HG02885 (cell line): ENCODE measurements around the gene NOP10.

Source experiments
- ATAC-seq: cut with Tn5 transposase; IDR thresholded peaks from one replicate; pipeline ENCODE4 v1.9.1; 2021; ENCODE audit warnings: mild to moderate bottlenecking; ENCODE audit not compliant: unreplicated experiment, poor library complexity

Gene NOP10

DNA sequence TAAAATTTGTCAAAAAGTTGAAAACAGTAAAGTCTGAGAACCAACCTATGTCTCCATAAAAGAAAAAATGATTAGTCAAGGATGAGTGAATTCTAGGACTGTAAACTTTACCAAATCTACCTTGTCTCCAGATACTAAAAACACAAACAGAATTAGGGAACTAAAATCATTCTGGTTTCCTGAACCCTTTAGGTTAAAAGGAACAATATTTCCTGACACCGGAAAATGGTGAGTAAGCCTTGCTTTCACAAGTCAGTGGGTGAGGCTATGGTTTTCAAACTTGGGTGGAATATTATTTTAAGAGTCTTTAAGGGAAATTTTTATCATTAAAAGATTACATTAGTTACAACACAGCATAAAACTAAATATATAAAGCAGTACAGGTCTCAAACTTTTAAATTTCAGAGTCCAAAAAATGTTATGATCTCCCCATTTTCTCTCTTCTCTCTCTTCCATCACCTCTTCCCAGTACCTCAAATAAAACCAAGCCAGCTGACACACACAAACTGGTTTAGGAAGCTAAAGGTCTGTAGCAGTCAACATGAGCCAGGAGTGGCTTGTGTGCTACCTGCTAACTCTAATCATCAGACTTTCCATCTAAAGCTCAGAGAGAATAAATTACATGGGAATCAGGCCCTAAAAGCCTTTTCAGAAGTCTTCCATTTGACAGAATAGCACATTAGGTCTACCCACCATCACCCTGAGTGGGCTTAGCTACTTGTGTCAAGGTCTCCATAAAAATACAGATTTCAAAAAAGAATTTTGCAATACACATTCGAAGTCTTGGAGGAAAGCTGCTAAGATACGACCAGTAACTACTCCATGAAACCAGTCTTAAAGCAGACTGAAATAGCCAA is 7.5 kb downstream of the NOP10 start:
- ATAC-seq = no peak

DNA sequence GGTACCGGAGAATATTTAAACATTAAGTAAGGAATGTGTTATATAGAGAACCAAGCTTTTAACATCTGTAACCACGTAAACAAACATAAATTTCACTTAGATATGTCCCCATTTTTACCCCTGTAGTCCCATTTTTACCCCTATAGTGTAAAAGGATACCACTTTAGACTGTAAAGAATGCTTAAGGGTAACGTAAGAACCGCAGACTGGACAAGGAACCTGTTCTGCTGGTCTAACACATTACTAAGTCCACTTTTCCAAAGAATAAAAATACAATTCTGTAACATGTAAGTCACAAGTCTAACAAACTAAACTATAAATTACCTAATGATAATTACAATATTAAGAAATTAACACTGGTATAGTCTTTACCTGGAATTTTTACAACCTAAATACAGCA is 8.3 kb downstream of the NOP10 start:
- no peak for ATAC-seq

DNA sequence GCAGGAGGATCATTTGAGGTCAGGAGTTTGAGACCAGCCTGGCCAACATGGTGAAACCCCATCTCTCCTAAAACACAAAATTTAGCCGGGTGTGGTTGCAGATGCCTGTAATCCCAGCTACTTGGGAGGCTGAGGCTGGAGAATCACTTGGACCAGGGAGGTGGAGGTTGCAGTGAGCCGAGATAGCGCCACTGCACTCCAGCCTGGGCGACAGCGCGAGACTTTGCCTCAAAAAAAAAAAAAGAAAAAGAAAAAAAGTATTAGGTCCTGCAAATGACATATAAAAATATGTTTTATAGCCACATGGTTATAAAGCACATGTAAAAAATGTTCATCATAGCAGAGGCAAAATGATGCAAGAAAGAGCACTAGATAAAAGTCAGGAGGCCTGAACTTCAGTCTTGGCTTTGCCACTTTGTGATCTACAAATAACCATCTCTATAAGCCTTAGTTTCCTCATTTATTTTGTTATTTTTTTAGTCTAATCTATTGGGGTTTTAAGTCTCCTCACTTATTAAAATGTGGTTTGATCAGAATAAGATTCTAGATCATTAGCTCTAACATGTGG is 10.3 kb downstream of the NOP10 start:
- no peak for ATAC-seq

DNA sequence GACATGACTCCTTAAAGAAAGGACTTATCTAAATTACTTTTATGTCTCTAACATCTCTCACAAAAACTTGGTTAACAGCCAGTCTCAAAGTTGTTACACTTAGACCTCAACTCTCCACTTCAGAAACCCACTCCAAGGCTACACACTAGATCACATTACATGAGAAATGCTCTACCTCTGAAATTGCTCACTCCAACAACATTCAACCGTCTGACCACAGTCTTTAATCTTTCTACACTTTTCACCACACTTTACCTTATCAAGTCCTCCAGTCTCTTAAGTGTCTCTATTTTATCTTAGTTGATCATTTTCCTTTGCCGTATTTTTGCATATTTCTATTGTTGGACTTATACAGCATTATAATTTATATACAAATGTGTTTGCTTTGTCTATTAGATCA is 11.1 kb downstream of the NOP10 start:
- ATAC-seq = no peak

DNA sequence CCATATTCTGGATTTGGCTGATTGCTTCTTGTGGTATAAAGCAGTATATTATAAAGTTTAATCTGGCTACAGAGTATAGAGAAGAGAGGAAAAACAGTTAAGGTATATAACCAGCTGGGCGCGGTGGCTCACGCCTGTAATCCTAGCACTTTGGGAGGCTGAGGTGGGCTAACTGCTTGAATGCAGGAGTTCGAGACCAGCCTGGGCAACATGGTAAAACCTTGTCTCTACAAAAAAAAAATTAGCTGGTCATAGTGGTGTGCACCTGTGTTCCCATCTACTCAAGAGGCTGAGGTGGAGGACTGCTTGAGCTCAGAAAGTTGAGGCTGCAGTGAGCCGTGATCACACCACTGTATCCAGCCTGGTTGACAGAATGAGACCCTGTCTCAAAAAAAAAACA is 12.7 kb downstream of the NOP10 start:
- ATAC-seq = no peak

DNA sequence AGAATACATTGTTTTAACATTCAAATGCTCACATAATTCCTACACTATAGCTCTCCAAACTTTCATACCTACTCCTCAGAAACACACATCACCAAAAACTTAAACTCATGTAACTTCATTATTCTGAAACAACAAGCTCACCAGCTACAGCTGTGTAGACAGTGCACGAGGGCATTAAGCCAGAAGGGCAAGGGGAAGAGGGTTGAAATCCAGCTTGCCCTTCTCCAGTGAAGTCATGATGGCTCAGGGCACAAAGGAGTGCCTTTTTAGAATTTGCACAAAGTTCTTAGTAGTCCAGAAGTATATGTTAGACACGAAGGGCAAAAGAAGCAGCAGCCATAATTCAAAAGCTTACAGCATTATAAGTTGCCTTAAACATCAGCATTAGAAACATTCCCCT is 13.9 kb downstream of the NOP10 start:
- no peak for ATAC-seq

DNA sequence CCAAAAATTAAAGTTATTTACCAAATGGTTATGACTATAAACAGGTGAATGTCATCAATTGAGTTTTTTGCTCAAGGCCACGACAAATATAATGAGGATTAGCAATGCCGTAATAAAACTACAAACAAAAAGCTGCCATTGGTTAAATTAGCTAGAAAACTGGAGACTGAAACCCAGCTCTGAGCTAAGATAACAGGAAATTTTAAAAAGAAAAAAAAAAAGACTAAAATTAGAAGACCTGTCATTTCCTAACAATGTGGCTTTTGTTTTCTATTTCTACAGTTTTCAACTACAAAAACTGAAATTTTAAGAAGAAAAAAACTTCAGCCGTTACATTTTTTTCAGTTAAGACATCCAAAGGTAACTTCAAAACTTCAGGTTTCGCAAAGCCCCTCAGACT is 15.0 kb downstream of the NOP10 start:
- peak; percentile 50 for ATAC-seq

DNA sequence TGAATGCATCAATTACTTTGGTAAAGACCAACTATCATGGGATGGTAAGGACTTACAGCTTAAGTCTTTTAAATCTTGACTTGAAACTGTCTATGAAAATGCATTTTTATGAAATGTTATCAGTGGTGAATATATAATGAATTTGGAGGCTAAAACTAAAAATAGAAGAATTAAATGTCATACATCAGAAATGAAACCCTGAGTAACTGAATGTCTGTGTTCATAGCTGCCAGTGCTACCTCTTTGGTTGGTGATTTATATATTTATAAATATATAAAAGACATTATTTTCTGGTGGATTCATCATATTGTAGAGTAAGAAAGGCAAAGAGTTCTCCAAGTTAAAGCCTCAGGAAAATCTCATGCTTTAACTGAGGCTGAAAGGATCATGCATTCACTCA is 17.6 kb downstream of the NOP10 start:
- ATAC-seq = no peak

DNA sequence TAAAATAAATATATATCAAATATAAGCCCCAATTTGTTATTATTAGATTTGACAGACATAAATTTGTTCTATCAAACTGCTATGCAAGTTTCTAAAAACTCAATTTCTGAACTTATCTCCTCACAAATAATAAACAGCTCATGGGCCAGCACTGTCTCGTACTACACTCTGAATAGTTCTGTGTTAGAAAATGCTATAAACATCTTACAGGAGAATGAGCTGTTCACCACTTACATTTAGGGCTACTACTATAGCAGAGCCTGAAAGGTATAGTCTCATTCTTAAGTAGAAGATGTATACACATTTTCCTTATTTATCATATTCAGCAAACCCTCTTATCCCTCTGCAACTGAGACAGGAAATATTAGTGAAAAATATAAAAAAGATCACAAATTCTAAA is 18.0 kb downstream of the NOP10 start:
- ATAC-seq = no peak

DNA sequence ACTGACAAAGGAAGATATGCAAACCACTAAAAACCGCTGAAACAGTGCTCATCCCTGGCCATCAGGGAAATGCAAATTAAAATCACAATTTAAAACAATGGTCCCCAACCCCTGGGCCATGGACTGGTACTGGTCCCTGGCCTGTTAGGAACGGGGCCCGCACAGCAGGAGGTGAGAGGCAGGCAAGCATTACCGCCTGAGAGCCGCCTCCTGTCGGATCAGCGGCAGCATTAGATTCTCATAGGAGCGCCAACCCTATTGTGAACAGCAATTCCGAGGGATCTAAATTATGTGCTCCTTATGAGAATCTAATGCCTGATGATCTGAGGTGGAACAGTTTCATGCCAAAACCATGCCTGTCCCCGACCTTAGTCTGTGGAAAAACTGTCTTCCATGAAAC is 19.7 kb downstream of the NOP10 start:
- ATAC-seq = no peak

DNA sequence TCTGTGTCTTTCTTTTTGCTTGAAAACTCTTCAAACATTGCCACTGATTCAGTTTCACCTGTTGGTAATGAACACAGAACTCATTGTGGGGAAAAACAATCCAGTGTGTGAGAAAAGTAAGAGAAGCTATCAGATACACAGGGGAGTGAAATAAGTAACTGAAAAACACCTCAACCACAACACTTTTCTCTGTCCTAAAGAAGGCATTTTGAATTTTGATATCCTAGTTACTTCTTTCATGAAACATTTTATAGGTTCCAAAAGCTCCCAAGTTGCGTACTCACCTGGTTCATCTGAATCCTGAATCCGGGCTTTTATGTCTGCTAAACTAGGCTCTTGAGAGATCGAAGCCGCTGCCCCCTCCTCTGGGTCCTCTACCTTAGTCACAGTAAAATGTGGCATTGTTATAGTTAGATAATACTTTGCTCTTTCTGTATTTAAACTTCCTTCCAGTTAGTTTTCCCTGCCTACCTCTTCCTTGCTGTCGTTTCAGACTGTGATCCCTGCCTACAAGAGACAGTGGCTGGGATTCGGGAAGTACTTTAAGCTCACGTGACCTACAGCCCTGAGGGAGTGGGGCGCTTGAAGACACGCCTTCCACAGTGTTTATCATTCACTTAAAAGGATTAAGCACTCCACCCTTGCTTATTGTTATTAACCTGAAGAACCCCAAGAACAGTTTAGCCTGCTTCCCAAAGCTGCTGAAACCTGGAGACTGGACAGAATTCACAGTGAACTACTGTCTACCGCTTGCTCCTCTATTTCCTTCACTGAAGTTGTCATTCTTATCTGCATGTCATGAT is 24.5 kb downstream of the NOP10 start:
- peak; percentile 75 for ATAC-seq

DNA sequence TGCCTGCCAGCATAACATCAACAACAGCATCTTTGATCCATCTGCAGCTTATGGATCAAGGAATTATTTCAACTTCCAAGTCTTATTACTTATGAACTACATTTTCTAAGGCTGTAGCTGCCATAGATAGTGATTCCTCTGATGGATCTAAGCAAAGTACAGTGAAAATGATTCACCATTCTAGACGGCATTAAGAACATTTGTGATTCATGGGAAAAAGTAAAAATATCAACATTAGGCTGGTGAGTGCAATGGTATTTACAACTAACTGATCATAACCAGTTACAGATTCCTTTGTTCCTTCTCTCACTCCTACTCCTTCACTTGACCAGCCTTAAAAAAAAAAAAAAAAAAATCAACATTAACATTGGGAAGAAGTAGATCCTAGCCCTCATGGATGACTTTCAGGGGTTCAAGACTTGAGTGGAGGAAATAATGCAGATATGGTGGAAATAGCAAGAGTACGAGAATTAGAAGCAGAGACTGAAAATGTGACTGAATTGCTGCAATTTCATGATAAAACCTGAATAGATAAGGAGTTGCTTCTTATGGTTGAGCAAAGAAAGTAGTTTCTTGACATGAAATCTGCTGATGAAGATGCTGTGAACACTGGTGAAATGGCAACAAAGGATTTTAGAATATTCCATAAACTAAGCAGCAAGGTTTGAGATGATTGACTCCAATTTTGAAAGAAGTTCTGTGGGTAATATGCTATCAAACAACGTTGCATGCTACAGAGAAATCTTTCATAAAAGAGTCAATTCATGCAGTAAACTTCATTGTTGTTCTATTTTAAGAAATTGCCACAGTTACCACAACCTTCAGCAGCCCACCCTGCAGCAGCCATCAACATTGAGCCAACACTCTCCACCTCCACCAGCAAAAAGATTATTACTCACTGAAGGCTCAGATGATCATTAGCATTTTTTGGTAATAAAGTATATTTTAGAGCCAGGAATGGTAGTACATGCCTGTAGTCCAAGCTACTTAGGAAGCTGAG is 28.1 kb downstream of the NOP10 start:
- no peak for ATAC-seq

DNA sequence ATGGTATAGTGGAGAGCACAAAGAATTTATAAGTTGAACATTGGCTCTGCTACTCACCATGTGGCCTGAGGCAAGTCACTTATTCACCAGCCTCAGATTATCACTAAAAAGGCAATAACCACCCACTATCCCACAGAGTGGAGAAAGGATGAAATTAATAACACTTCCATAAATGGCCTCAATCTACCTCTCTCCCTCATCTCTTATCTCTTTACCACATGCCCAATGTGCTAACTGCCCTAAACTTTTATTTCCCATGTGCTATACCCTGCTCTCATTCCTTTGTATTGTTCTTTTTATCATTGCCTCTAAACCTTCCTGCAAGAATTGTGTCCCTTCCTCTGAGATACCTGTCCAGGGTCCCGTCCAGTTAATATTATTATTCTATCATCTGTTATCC is 31.4 kb downstream of the NOP10 start:
- ATAC-seq = no peak

DNA sequence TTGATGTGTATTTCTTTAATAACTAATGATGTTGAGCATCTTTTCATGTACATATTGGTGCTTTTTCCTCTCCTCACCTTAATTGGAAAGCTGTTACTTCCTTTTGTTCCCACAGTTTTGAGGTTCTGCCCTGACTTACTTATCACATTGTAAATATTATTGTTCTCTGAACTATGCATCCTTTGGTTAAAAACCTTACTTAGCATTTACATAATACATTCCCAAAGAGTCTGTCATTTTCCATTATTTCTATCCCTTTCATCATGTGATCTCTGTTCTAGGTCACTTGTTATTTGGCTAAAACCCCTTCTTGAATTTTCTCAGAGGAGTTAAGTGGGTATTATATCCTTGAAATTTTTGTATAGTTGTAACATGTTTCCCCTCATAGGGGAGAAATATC is 38.3 kb downstream of the NOP10 start:
- ATAC-seq = no peak

DNA sequence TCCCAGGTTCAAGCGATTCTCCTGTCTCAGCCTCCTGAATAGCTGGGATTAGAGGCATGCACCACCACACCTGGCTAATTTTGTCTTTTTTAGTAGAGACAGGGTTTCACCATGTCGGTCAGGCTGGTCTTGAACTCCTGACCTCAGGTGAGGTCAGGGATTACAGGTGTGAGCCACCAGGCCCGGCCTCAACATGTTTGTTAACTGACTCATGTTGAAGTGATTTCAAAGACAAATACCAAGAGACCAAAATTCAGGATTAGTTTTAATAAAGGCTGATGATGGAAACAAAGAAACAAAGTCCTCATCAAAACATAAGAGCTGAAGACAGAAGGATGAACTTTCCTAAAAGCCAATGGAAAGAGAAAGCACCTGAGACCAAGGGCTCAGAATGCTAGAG is 41.9 kb downstream of the NOP10 start:
- no peak for ATAC-seq

DNA sequence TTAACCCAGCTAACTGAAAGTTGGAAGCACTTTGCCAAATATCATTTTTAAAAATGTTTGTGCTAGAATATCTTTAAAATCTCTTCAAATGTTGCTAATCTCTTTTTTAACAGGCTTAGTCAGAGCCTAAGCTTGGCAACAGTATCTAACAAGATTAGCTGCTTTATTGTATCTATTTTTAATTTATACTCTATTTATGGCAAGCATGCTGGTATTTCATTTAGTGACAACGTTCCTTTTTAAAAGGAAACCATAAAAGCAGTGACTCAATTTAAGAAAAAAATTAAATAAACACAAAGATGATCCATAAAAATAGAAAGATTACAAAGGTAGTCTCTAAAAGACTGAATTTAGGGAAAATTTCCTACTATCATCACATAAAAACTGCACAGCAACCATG is 45.9 kb downstream of the NOP10 start:
- no peak for ATAC-seq

DNA sequence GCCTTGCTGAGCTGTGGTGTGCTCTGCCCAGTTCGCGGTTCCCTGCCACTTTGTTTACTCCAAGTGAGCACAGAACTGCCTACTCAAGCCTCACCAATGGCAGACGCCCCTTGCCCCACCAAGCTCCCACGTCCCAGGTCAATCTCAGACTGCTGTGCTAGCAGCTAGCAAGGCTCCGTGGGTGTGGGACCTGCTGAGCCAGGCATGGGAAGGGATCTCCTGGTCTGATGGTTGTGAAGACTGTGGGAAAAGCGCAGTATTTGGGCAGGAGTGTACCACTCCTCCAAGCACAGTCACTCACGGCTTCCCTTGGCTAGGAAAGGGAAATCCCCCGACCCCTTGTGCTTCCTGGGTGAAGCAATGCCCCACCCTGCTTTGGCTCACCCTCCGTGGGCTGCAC is 50.3 kb downstream of the NOP10 start:
- no peak for ATAC-seq
